ENCODE data around the gene OR51I1.

The OR51I1 gene

GRCh38 chr11:5443835-5444393, 2.6 kb upstream of the OR51I1 start (continued):
- TF ChIP-seq POU6F1 (CRISPR knock-in tag; IDR thresholded peaks at IDR 0.05; ENCODE audit: borderline replicate concordance, low read depth) (no peak), SNAI2 (CRISPR knock-in tag; IDR thresholded peaks at IDR 0.05) (no peak), CSDC2 (CRISPR knock-in tag; IDR thresholded peaks at IDR 0.05) (no peak), ZNF565 (CRISPR knock-in tag; conservative IDR thresholded peaks at IDR 0.05; ENCODE audit: low read depth) (no peak), RARB (CRISPR knock-in tag; IDR thresholded peaks at IDR 0.05) (no peak)

GRCh38 chr11:5423131-5423530, 18.2 kb downstream of the OR51I1 start:
- TF ChIP-seq ZC3H10 (CRISPR knock-in tag; IDR thresholded peaks at IDR 0.05), result no peak
- TF ChIP-seq TCF4 (CRISPR knock-in tag; IDR thresholded peaks at IDR 0.05; ENCODE audit: borderline replicate concordance), result no peak
- no peak for TF ChIP-seq ZFP30 (CRISPR knock-in tag; IDR thresholded peaks at IDR 0.05)
- TF ChIP-seq ARNTL (CRISPR knock-in tag; IDR thresholded peaks at IDR 0.05; ENCODE audit: borderline replicate concordance, low read depth), result no peak
- no peak for TF ChIP-seq ZNF8 (CRISPR knock-in tag; IDR thresholded peaks at IDR 0.05)
- TF ChIP-seq POU6F1 (CRISPR knock-in tag; IDR thresholded peaks at IDR 0.05; ENCODE audit: borderline replicate concordance, low read depth), result no peak
- TF ChIP-seq TSHZ2 (CRISPR knock-in tag; IDR thresholded peaks at IDR 0.05), result no peak
- no peak for TF ChIP-seq CSRNP3 (CRISPR knock-in tag; IDR thresholded peaks at IDR 0.05)
- no peak for TF ChIP-seq ZNF70 (CRISPR knock-in tag; IDR thresholded peaks at IDR 0.05)
- TF ChIP-seq ISL1 (CRISPR knock-in tag; IDR thresholded peaks at IDR 0.05), result no peak
- no peak for TF ChIP-seq PPARA (CRISPR knock-in tag; IDR thresholded peaks at IDR 0.05; ENCODE audit: borderline replicate concordance)
- no peak for TF ChIP-seq ZFP3 (CRISPR knock-in tag; IDR thresholded peaks at IDR 0.05)
- TF ChIP-seq ESRRG (CRISPR knock-in tag; IDR thresholded peaks at IDR 0.05), result no peak
- no peak for TF ChIP-seq TOX (CRISPR knock-in tag; IDR thresholded peaks at IDR 0.05; ENCODE audit: borderline replicate concordance)
- no peak for TF ChIP-seq SNAI2 (CRISPR knock-in tag; IDR thresholded peaks at IDR 0.05)
- no peak for TF ChIP-seq CSDC2 (CRISPR knock-in tag; IDR thresholded peaks at IDR 0.05)
- TF ChIP-seq GLIS3 (CRISPR knock-in tag; IDR thresholded peaks at IDR 0.05), result no peak
- TF ChIP-seq CREB5 (CRISPR knock-in tag; IDR thresholded peaks at IDR 0.05; ENCODE audit: low read depth), result no peak
- TF ChIP-seq RARB (CRISPR knock-in tag; IDR thresholded peaks at IDR 0.05), result no peak
- no peak for TF ChIP-seq BACH2 (CRISPR knock-in tag; IDR thresholded peaks at IDR 0.05; ENCODE audit: borderline replicate concordance)
- no peak for ATAC-seq

- ATAC-seq, result no peak
- TF ChIP-seq TSHZ2 (CRISPR knock-in tag; IDR thresholded peaks at IDR 0.05), result no peak
Observed at GRCh38 chr11:5421811-5422210, 19.5 kb downstream of the OR51I1 start, which contains the start of gene OR51Q1. TSS of gene OR51Q1 (plus strand) at chr11:5422111. CDS start at chr11:5422201, 90 bp downstream.
